Endothelial cell of umbilical vein (primary cell): ENCODE results near the gene SLC35F3. TPM values are rescaled to one million over a fixed set of nuclear protein-coding genes. Genes with fewer than 3 reads are reported as not detected.

Experiments used
- BruUV-seq: library from RNA; stranded (reverse); fragments of 400-500 nt; replicated peaks from 2 replicates; lab custom pipeline; 2021; lab: Mats Ljungman, UMichigan
- CTCF ChIA-PET: fragments of 300-600, 350-600 bp; sonication (Branson Sonifier 250); formaldehyde crosslinking; loops from one replicate; lab custom pipeline; 2021; ENCODE audit warnings: antibody characterized with exemption, inconsistent platforms; lab: Charles Lee
- POLR2A ChIA-PET: fragments of 300-600, 350-600 bp; sonication (Branson Sonifier 250); formaldehyde crosslinking; loops from one replicate; lab custom pipeline; 2021; ENCODE audit warnings: antibody characterized with exemption, inconsistent platforms; lab: Charles Lee
- DNase-seq: peaks from one replicate; pipeline ENCODE4 v3.0.0-alpha.2; 2011; ENCODE audit warnings: low read depth, low spot score
- FAIRE-seq: peaks from 2 replicates; lab custom pipeline; 2011; peaks lifted over from hg19 to GRCh38; lab: Jason Lieb, UNC
- H2AFZ ChIP-seq: 2 replicates; pipeline ENCODE4 v1.6.0; 2012; ENCODE audit warnings: low read depth, low read length, control low read depth, inconsistent platforms
- H3K27ac ChIP-seq: 2 replicates; pipeline ENCODE4 v1.5.1; 2011; ENCODE audit warnings: low read depth, mild to moderate bottlenecking, control low read depth, low read length, moderate library complexity; ENCODE audit not compliant: insufficient read depth
- H3K27me3 ChIP-seq, 2 experiments: 2 replicates each; pipeline versions ENCODE4 v1.6.0 to v1.6.1; 2011; ENCODE audit warnings: low read length in 2 of 2, mixed read lengths in 1 of 2; ENCODE audit not compliant: control insufficient read depth in 2 of 2, insufficient read depth in 2 of 2
- H3K36me3 ChIP-seq, 2 experiments: 2 replicates in 1 of 2; 3 replicates in 1 of 2; pipeline ENCODE4 v1.5.1; 2011; ENCODE audit warnings: low read length in 2 of 2, mild to moderate bottlenecking in 1 of 2, moderate library complexity in 1 of 2; ENCODE audit not compliant: control insufficient read depth in 2 of 2, insufficient read depth in 2 of 2; ENCODE audit errors: extremely low read depth in 1 of 2
- H3K4me1 ChIP-seq: 3 replicates; pipeline ENCODE4 v1.5.1; 2011; ENCODE audit warnings: mild to moderate bottlenecking, low read length; ENCODE audit not compliant: control insufficient read depth, insufficient read depth; ENCODE audit errors: extremely low read depth
- H3K4me2 ChIP-seq: 2 replicates; pipeline ENCODE4 v1.6.1; 2011; ENCODE audit warnings: low read length, control low read depth, mixed read lengths; ENCODE audit not compliant: insufficient read depth
- H3K4me3 ChIP-seq, 3 experiments: fragments of 200-600 bp in 1 of 3; sonication (generic), shearing (Covaris generic) in 1 of 3; replicated peaks in 1 of 3; 2 replicates each; pipeline ENCODE4 v1.5.1; 2011 to 2016; ENCODE audit warnings: control low read depth in 3 of 3, low read length in 3 of 3, mild to moderate bottlenecking in 2 of 3, inconsistent platforms in 1 of 3, low read depth in 1 of 3, moderate library complexity in 1 of 3; ENCODE audit not compliant: insufficient read depth in 1 of 3
- H3K79me2 ChIP-seq: 2 replicates; pipeline ENCODE4 v1.6.0; 2012; ENCODE audit warnings: low read length, inconsistent platforms; ENCODE audit not compliant: control insufficient read depth, insufficient read depth
- H3K9ac ChIP-seq: replicated peaks from 2 replicates; pipeline ENCODE3; 2011; ENCODE audit warnings: low read length, control low read depth; ENCODE audit not compliant: insufficient read depth; ENCODE audit errors: extremely low read depth
- H3K9me1 ChIP-seq: replicated peaks from 3 replicates; pipeline ENCODE4 v1.6.0; 2011; ENCODE audit warnings: mild to moderate bottlenecking, low read length; ENCODE audit not compliant: control insufficient read depth, insufficient read depth; ENCODE audit errors: extremely low read depth
- H3K9me3 ChIP-seq: replicated peaks from 2 replicates; pipeline ENCODE4 v1.5.1; 2012; ENCODE audit warnings: low read length, inconsistent platforms; ENCODE audit not compliant: control insufficient read depth, insufficient read depth
- H4K20me1 ChIP-seq: replicated peaks from 2 replicates; pipeline ENCODE3; 2011; ENCODE audit warnings: mild to moderate bottlenecking, low read length; ENCODE audit not compliant: control insufficient read depth, insufficient read depth; ENCODE audit errors: extremely low read depth
- EZH2 ChIP-seq: IDR thresholded peaks from 2 replicates; pipeline ENCODE4 v1.6.1; 2012; ENCODE audit warnings: borderline replicate concordance, low read depth, mild to moderate bottlenecking, moderate library complexity, low read length, inconsistent platforms; ENCODE audit not compliant: severe bottlenecking
- FOS ChIP-seq: IDR thresholded peaks from 2 replicates; pipeline ENCODE4 v1.6.1; 2011; ENCODE audit warnings: mild to moderate bottlenecking, low read length, moderate library complexity, borderline replicate concordance; ENCODE audit not compliant: insufficient read depth
- GATA2 ChIP-seq: IDR thresholded peaks from 2 replicates; pipeline ENCODE4 v1.7.0; 2011; ENCODE audit warnings: low read depth, mild to moderate bottlenecking, moderate library complexity, mixed read lengths, low read length; ENCODE audit not compliant: insufficient read length, insufficient read depth
- JUN ChIP-seq: IDR thresholded peaks from 2 replicates; pipeline ENCODE4 v1.6.1; 2011; ENCODE audit warnings: borderline replicate concordance, low read depth; ENCODE audit not compliant: insufficient read length, insufficient read depth
- MYC ChIP-seq: IDR thresholded peaks from one replicate; pipeline ENCODE4 v1.6.1; 2011; ENCODE audit warnings: mild to moderate bottlenecking, low read depth, low read length
- POLR2A ChIP-seq: IDR thresholded peaks from 2 replicates; pipeline ENCODE4 v1.6.1; 2012; ENCODE audit warnings: low read depth, mild to moderate bottlenecking, control low read depth, low read length
- POLR2AphosphoS5 ChIP-seq: IDR thresholded peaks from 2 replicates; pipeline ENCODE4 v1.6.1; 2012; ENCODE audit warnings: low read depth, mild to moderate bottlenecking, control low read depth, low read length, moderate library complexity; ENCODE audit not compliant: insufficient read depth
- dilution Hi-C: fragments of 300-500 bp; cut with MboI; formaldehyde crosslinking; loops from one replicate; pipeline ENCODE4 v1.15.0; 2019; ENCODE audit warnings: low sequenced_read_pairs; ENCODE audit not compliant: extremely low pct_ligation_motif_present
- intact Hi-C: fragments of 100-400 bp; cut with micrococcal nuclease; formaldehyde crosslinking; loops from one replicate; pipeline ENCODE4 v1.10.0; 2022
- polyA plus RNA-seq, 4 experiments: library from polyadenylated mRNA; depleted of rRNA in 3 of 4; stranded (reverse) in 3 of 4; unstranded in 1 of 4; fragments of >200 nt; gene quantifications; 2 replicates each; pipeline versions ENCODE4 v1.2.1 to v1.2.3, GENCODE V29; 2011 to 2012; ENCODE audit warnings: missing spikeins in 1 of 4
- total RNA-seq: library from RNA; stranded (reverse); gene quantifications from 2 replicates; pipeline ENCODE4 v1.2.3, GENCODE V29; 2021
- TF ChIP-seq, protein P1 (sequence below), 2 donors: IDR thresholded peaks; 1 replicate in 1 of 2; 2 replicates in 1 of 2; pipeline ENCODE4 v1.5.1; 2011; ENCODE audit warnings: low read length in 2 of 2, mild to moderate bottlenecking in 2 of 2, moderate library complexity in 2 of 2, control low read depth in 1 of 2, inconsistent platforms in 1 of 2, low read depth in 1 of 2; ENCODE audit not compliant: insufficient read depth in 1 of 2; ENCODE audit errors: extremely low read depth in 1 of 2
- TF ChIP-seq, protein P2 (sequence below): IDR thresholded peaks from 2 replicates; pipeline ENCODE4 v1.6.1; 2011; ENCODE audit not compliant: insufficient read depth, insufficient read length

The SLC35F3 gene
- total and polyA plus RNA-seq, 2 donors (not counting 3 experiments of a cell fraction or from before 2014, with no cell fraction given), result not detected

DNA sequence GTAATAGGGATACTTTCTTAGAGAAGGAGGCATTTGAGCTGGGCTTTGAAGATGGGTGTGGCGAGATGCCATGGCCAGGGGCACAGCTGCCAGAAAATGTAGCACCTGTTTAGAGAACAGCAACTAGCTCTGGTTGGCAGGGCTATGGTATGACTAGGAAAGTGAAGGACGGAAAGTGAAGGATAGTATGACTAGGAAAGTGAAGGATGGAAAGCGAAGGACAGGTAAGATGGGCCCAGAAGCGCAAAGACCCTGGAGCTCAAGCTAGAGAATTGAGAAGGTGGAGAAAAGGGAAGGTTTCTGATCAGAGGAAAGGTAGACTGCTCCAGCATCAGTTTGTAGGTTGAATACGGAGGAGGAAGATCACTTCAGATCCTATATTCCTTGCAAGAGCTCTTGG, 205.4 kb downstream of the SLC35F3 start:
- Histone ChIP-seq H3K4me2 (no peak overlapping the region), H3K36me3 (no peaks in the 10 kb centered on the region), H3K4me3 (no peak overlapping the region), H3K9me1 (no peaks in the 10 kb centered on the region), H3K9me3 (no peaks in the 10 kb centered on the region), H3K27ac (no peak overlapping the region), H3K27me3 (no peaks in the 10 kb centered on the region), H3K79me2 (no peaks in the 10 kb centered on the region), H3K9ac (no peak overlapping the region), H3K4me1 (no peaks in the 10 kb centered on the region), H4K20me1 (no peaks in the 10 kb centered on the region), H2AFZ (no peak overlapping the region)
- intact Hi-C loops, result loop anchor here (2.0 to 10.0 kb wide), 2 partner anchors 365 to 715 kb away; partner anchors contain the start of gene TARBP1
- dilution Hi-C loops, result no loop called here
- ChIA-PET CTCF (interaction anchor here (1.4 to 2.0 kb wide), 2 partner anchors 199 to 668 kb away, joined by 5 read pairs; no protein-coding TSS in a partner anchor), POLR2A (no interaction called here)
- BruUV-seq, result no TSS peak
- TF ChIP-seq JUN (no peak), MYC (no peak), POLR2AphosphoS5 (no peak), GATA2 (no peak), EZH2 (no peak), POLR2A (no peak), FOS (no peak)
- TF ChIP-seq, protein P1, sequence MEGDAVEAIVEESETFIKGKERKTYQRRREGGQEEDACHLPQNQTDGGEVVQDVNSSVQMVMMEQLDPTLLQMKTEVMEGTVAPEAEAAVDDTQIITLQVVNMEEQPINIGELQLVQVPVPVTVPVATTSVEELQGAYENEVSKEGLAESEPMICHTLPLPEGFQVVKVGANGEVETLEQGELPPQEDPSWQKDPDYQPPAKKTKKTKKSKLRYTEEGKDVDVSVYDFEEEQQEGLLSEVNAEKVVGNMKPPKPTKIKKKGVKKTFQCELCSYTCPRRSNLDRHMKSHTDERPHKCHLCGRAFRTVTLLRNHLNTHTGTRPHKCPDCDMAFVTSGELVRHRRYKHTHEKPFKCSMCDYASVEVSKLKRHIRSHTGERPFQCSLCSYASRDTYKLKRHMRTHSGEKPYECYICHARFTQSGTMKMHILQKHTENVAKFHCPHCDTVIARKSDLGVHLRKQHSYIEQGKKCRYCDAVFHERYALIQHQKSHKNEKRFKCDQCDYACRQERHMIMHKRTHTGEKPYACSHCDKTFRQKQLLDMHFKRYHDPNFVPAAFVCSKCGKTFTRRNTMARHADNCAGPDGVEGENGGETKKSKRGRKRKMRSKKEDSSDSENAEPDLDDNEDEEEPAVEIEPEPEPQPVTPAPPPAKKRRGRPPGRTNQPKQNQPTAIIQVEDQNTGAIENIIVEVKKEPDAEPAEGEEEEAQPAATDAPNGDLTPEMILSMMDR (IDR thresholded peaks at IDR 0.05; ENCODE audit: extremely low read depth in 1 of 2, insufficient read depth in 1 of 2, low read depth in 1 of 2, low read length in 2 of 2), result no peak
- TF ChIP-seq, protein P2, sequence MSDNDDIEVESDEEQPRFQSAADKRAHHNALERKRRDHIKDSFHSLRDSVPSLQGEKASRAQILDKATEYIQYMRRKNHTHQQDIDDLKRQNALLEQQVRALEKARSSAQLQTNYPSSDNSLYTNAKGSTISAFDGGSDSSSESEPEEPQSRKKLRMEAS, result no peak
- FAIRE-seq, result no peak
- no peak for DNase-seq
